Gastrocnemius medialis (tissue), 4 donors: ENCODE measurements around the gene MYB. TPM values are rescaled to one million over a fixed set of nuclear protein-coding genes. Genes with fewer than 3 reads are reported as not detected.

Experiments
- ATAC-seq, 2 donors: fragments of 150-250 bp; one replicate each; pipeline ENCODE4 v1.9.1; 2016
- DNase-seq, 2 donors: peaks; one replicate each; pipeline ENCODE4 v3.0.0-alpha.2; 2019
- H3K27ac ChIP-seq, 4 donors: fragments of 200-600 bp; sonication (generic); 1 replicate in 1 of 4; 2 replicates in 3 of 4; pipeline ENCODE4 v1.5.1; 2016 to 2018; ENCODE audit warnings: mild to moderate bottlenecking in 2 of 4, moderate library complexity in 1 of 4
- H3K27me3 ChIP-seq, 3 donors: fragments of 200-600 bp; sonication (generic) in 2 of 3; 1 replicate in 1 of 3; 2 replicates in 2 of 3; pipeline versions ENCODE4 v1.5.1 to v1.6.0; 2016 to 2019; ENCODE audit warnings: mild to moderate bottlenecking in 1 of 3, moderate library complexity in 1 of 3
- H3K36me3 ChIP-seq, 2 donors: fragments of 200-600 bp; sonication (generic) in 1 of 2; one replicate each; pipeline ENCODE4 v1.5.1; 2017 to 2018
- H3K4me1 ChIP-seq, 2 donors: fragments of 200-600 bp; sonication (generic) in 1 of 2; one replicate each; pipeline ENCODE4 v1.5.1; 2016 to 2017; ENCODE audit warnings: mild to moderate bottlenecking in 2 of 2
- H3K4me3 ChIP-seq, 4 donors: fragments of 200-600 bp; sonication (generic) in 3 of 4; 1 replicate in 1 of 4; 2 replicates in 3 of 4; pipeline ENCODE4 v1.5.1; 2016 to 2019; ENCODE audit warnings: mild to moderate bottlenecking in 2 of 4
- H3K9me3 ChIP-seq, 3 donors: fragments of 200-600 bp; sonication (generic) in 2 of 3; 1 replicate in 1 of 3; 2 replicates in 2 of 3; pipeline ENCODE4 v1.5.1; 2016 to 2019
- CTCF ChIP-seq, 5 experiments: fragments of 450-650 bp in 3 of 5; fragments of 200-600 bp in 2 of 5; sonication (generic) in 2 of 5; IDR thresholded peaks in 4 of 5; conservative IDR thresholded peaks in 1 of 5; 1 replicate in 4 of 5; 2 replicates in 1 of 5; pipeline ENCODE4 v1.5.1; 2016 to 2019; ENCODE audit warnings: antibody characterized with exemption in 5 of 5, mild to moderate bottlenecking in 3 of 5, moderate library complexity in 3 of 5
- POLR2A ChIP-seq, 2 donors: fragments of 450-650 bp; IDR thresholded peaks; one replicate each; pipeline ENCODE4 v1.6.1; 2017; ENCODE audit warnings: antibody characterized with exemption in 2 of 2, mild to moderate bottlenecking in 2 of 2, moderate library complexity in 2 of 2
- in situ Hi-C, 4 donors: fragments of 200-750 bp; cut with MboI; loops; one replicate each; pipeline versions ENCODE4 v1.15.0 to v1.8.0; 2017; ENCODE audit warnings: low sequenced_read_pairs in 4 of 4
- intact Hi-C: fragments of 100-400 bp; cut with DNase I; formaldehyde crosslinking; loops from one replicate; pipeline ENCODE4 v1.15.1; 2023; ENCODE audit warnings: low total_unique reads
- total RNA-seq, 4 donors: library from RNA; depleted of rRNA; stranded (reverse); fragments of >200 nt; gene quantifications; one replicate each; pipeline versions ENCODE4 v1.1.0 to v1.2.3, GENCODE V29; 2016

The MYB gene
- total RNA-seq, 4 donors from 2014 or later = 0.13 to 0.16 (median 0.15) TPM; not detected in 1

- intact Hi-C loops = no loop called here
- ATAC-seq = no peak
These were observed 70.7 kb downstream of the MYB start for GRCh38 chr6:135251498-135252441.

GRCh38 chr6:135254471-135254870 lies 73.4 kb downstream of the MYB start:
- no peaks in the 10 kb centered on the region for H3K4me1 ChIP-seq
- H3K27me3 ChIP-seq = no peaks in the 10 kb centered on the region
- no peaks in the 10 kb centered on the region for H3K9me3 ChIP-seq
- in situ Hi-C loops (no loop called here), intact Hi-C loops (no loop called here)
- no peak overlapping the region for H3K4me3 ChIP-seq
- H3K27ac ChIP-seq = no peak overlapping the region
- TF ChIP-seq POLR2A (IDR thresholded peaks at IDR 0.05) = no peak
- DNase-seq (no peak), ATAC-seq (no peak)
- H3K36me3 ChIP-seq = no peaks in the 10 kb centered on the region

More at GRCh38 chr6:135251498-135252441, 70.7 kb downstream of the MYB start:
- no peaks in the 10 kb centered on the region for H3K27me3 ChIP-seq
- in situ Hi-C loops = no loop called here
- no peaks in the 10 kb centered on the region for H3K9me3 ChIP-seq
- H3K27ac ChIP-seq = no peak overlapping the region
- no peak for TF ChIP-seq POLR2A (IDR thresholded peaks at IDR 0.05)
- no peak for DNase-seq
- H3K4me3 ChIP-seq = no peak overlapping the region
- no peaks in the 10 kb centered on the region for H3K4me1 ChIP-seq
- H3K36me3 ChIP-seq = no peaks in the 10 kb centered on the region

GRCh38 chr6:135256866-135257265 lies 75.8 kb downstream of the MYB start:
- ATAC-seq (no peak), DNase-seq (no peak)
- no peak overlapping the region for H3K4me3 ChIP-seq
- no peaks in the 10 kb centered on the region for H3K27me3 ChIP-seq
- in situ Hi-C loops (no loop called here), intact Hi-C loops (no loop called here)
- H3K9me3 ChIP-seq = no peaks in the 10 kb centered on the region
- H3K27ac ChIP-seq = no peak overlapping the region
- TF ChIP-seq CTCF (IDR thresholded peaks at IDR 0.05 in 4 of 5, conservative IDR thresholded peaks at IDR 0.05 in 1 of 5) (no peak), POLR2A (IDR thresholded peaks at IDR 0.05) (no peak)
- no peaks in the 10 kb centered on the region for H3K4me1 ChIP-seq
- H3K36me3 ChIP-seq = no peaks in the 10 kb centered on the region

GRCh38 chr6:135257631-135258405 lies 76.7 kb downstream of the MYB start:
- Histone ChIP-seq H3K9me3 (no peaks in the 10 kb centered on the region), H3K27ac (no peak overlapping the region), H3K36me3 (no peaks in the 10 kb centered on the region), H3K4me1 (no peaks in the 10 kb centered on the region), H3K4me3 (no peak overlapping the region), H3K27me3 (no peaks in the 10 kb centered on the region)
- no peak for DNase-seq
- TF ChIP-seq POLR2A (IDR thresholded peaks at IDR 0.05) = no peak
- TF ChIP-seq CTCF (IDR thresholded peaks at IDR 0.05 in 4 of 5, conservative IDR thresholded peaks at IDR 0.05 in 1 of 5) = no peak
- ATAC-seq = no peak
- in situ Hi-C loops = no loop called here
- intact Hi-C loops = no loop called here

GRCh38 chr6:135258970-135259369 lies 77.9 kb downstream of the MYB start:
- no peak overlapping the region for H3K4me3 ChIP-seq
- H3K27me3 ChIP-seq = no peaks in the 10 kb centered on the region
- in situ Hi-C loops = no loop called here
- TF ChIP-seq CTCF (IDR thresholded peaks at IDR 0.05 in 4 of 5, conservative IDR thresholded peaks at IDR 0.05 in 1 of 5) (no peak), POLR2A (IDR thresholded peaks at IDR 0.05) (no peak)
- intact Hi-C loops = no loop called here
- H3K27ac ChIP-seq = no peak overlapping the region
- H3K9me3 ChIP-seq = no peaks in the 10 kb centered on the region
- DNase-seq (no peak), ATAC-seq (no peak)
- H3K36me3 ChIP-seq = no peaks in the 10 kb centered on the region
- no peaks in the 10 kb centered on the region for H3K4me1 ChIP-seq
